ENCODE measurements around the gene AFG3L2. TPM values are rescaled to one million over a fixed set of nuclear protein-coding genes. Genes with fewer than 3 reads are reported as not detected.

AFG3L2 gene
- total and polyA plus RNA-seq, 2 of the 8 experiments (the other 6 are each of a cell fraction or from before 2014, with no cell fraction given) = 29.7 to 84.8 TPM

DNA sequence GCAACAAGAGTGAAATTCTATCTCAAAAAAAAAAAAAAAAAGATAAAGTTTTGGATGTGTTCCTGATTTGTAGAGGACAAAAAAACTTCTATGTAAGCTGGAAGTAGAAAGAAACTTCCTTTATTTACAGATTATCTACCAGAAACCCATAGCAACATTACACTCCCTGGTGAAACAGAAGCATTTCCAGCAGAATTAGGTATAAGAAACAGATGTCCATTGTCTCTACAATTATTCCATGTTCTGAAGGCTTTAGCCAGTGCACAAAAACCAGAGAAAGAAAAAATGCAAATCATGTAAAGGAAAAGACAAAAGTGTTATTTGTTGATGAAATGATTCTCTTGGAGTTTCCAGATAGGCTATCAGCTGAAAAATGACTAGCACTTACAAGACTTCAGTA, 64.1 kb downstream of the AFG3L2 start (continued):
- TF ChIP-seq, protein P1, sequence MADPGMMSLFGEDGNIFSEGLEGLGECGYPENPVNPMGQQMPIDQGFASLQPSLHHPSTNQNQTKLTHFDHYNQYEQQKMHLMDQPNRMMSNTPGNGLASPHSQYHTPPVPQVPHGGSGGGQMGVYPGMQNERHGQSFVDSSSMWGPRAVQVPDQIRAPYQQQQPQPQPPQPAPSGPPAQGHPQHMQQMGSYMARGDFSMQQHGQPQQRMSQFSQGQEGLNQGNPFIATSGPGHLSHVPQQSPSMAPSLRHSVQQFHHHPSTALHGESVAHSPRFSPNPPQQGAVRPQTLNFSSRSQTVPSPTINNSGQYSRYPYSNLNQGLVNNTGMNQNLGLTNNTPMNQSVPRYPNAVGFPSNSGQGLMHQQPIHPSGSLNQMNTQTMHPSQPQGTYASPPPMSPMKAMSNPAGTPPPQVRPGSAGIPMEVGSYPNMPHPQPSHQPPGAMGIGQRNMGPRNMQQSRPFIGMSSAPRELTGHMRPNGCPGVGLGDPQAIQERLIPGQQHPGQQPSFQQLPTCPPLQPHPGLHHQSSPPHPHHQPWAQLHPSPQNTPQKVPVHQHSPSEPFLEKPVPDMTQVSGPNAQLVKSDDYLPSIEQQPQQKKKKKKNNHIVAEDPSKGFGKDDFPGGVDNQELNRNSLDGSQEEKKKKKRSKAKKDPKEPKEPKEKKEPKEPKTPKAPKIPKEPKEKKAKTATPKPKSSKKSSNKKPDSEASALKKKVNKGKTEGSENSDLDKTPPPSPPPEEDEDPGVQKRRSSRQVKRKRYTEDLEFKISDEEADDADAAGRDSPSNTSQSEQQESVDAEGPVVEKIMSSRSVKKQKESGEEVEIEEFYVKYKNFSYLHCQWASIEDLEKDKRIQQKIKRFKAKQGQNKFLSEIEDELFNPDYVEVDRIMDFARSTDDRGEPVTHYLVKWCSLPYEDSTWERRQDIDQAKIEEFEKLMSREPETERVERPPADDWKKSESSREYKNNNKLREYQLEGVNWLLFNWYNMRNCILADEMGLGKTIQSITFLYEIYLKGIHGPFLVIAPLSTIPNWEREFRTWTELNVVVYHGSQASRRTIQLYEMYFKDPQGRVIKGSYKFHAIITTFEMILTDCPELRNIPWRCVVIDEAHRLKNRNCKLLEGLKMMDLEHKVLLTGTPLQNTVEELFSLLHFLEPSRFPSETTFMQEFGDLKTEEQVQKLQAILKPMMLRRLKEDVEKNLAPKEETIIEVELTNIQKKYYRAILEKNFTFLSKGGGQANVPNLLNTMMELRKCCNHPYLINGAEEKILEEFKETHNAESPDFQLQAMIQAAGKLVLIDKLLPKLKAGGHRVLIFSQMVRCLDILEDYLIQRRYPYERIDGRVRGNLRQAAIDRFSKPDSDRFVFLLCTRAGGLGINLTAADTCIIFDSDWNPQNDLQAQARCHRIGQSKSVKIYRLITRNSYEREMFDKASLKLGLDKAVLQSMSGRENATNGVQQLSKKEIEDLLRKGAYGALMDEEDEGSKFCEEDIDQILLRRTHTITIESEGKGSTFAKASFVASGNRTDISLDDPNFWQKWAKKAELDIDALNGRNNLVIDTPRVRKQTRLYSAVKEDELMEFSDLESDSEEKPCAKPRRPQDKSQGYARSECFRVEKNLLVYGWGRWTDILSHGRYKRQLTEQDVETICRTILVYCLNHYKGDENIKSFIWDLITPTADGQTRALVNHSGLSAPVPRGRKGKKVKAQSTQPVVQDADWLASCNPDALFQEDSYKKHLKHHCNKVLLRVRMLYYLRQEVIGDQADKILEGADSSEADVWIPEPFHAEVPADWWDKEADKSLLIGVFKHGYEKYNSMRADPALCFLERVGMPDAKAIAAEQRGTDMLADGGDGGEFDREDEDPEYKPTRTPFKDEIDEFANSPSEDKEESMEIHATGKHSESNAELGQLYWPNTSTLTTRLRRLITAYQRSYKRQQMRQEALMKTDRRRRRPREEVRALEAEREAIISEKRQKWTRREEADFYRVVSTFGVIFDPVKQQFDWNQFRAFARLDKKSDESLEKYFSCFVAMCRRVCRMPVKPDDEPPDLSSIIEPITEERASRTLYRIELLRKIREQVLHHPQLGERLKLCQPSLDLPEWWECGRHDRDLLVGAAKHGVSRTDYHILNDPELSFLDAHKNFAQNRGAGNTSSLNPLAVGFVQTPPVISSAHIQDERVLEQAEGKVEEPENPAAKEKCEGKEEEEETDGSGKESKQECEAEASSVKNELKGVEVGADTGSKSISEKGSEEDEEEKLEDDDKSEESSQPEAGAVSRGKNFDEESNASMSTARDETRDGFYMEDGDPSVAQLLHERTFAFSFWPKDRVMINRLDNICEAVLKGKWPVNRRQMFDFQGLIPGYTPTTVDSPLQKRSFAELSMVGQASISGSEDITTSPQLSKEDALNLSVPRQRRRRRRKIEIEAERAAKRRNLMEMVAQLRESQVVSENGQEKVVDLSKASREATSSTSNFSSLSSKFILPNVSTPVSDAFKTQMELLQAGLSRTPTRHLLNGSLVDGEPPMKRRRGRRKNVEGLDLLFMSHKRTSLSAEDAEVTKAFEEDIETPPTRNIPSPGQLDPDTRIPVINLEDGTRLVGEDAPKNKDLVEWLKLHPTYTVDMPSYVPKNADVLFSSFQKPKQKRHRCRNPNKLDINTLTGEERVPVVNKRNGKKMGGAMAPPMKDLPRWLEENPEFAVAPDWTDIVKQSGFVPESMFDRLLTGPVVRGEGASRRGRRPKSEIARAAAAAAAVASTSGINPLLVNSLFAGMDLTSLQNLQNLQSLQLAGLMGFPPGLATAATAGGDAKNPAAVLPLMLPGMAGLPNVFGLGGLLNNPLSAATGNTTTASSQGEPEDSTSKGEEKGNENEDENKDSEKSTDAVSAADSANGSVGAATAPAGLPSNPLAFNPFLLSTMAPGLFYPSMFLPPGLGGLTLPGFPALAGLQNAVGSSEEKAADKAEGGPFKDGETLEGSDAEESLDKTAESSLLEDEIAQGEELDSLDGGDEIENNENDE (IDR thresholded peaks at IDR 0.05; ENCODE audit: insufficient replicate concordance, low read length) = no peak
- TF ChIP-seq KDM1A (IDR thresholded peaks at IDR 0.05; ENCODE audit: borderline replicate concordance, low read length) = no peak
- no peak for TF ChIP-seq CREB1 (IDR thresholded peaks at IDR 0.05)
- no peak for TF ChIP-seq NRF1 (IDR thresholded peaks at IDR 0.05; ENCODE audit: low read depth, low read length)

All from H1 (cell line).